Left forelimb (tissue), 1 donor: Measurements from ENCODE around the gene NSD2.
"Not testable (repeated sequence)": the region's sequence is repeated elsewhere in the genome, so short reads cannot be mapped to it uniquely, and the experiment has no call there.

ENCODE experiments used
- DNase-seq: peaks from one replicate; pipeline ENCODE4 v3.0.0-alpha.2; 2018; ENCODE audit warnings: low spot score

NSD2 gene

DNA sequence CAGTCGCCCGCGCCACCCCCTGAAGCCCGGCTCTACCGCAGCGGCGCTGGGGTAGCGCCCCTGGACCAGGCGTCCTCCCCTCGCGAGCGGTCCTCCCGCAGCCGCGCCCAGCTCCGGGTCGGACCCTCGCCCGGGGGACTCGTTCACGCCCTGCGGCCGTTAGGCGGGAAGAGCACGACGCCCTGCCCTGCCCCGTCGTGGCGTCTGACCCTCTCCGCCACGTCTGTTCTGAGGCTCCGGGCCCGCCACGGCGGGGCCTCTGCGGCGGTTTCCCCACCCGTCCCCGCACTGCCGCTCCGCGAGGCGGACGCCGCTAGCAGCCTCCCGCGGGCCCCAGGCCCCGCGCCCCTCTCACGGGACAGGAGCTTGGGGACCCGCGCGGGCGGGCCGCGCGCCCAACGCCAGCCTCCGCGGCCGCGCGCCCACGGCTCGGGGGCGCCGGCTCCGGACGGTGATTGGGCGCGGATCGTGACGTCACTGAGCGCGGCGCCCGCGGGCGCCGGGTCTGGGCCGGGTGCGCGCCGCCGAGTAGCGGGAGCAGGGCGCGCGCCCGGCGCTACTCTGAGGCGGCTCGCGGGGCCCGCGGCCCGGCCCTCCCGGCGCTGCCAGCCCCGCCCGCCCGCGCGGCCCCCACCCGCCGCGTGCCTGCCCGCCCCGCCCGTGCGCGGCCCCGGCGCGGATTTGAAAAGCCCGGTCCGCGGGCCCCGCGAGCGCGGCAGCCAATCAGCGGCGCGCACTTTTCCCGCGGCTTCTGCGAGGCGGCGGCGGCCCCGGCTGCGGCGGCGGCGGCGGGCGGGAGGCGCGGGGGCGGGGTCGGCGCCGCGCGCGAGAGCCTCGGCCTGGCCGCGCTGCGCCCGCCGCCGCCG, at the start of gene NSD2:
Gene NSD2 (plus strand): TSS at position 816 of the 866 bp plus-strand sequence. CDS start 29,262 bp downstream, outside the sequence.
- peak; percentile 93 for DNase-seq

GRCh38 chr4:1821679-1822567, 49.3 kb upstream of the NSD2 start:
- no peak for DNase-seq

DNA sequence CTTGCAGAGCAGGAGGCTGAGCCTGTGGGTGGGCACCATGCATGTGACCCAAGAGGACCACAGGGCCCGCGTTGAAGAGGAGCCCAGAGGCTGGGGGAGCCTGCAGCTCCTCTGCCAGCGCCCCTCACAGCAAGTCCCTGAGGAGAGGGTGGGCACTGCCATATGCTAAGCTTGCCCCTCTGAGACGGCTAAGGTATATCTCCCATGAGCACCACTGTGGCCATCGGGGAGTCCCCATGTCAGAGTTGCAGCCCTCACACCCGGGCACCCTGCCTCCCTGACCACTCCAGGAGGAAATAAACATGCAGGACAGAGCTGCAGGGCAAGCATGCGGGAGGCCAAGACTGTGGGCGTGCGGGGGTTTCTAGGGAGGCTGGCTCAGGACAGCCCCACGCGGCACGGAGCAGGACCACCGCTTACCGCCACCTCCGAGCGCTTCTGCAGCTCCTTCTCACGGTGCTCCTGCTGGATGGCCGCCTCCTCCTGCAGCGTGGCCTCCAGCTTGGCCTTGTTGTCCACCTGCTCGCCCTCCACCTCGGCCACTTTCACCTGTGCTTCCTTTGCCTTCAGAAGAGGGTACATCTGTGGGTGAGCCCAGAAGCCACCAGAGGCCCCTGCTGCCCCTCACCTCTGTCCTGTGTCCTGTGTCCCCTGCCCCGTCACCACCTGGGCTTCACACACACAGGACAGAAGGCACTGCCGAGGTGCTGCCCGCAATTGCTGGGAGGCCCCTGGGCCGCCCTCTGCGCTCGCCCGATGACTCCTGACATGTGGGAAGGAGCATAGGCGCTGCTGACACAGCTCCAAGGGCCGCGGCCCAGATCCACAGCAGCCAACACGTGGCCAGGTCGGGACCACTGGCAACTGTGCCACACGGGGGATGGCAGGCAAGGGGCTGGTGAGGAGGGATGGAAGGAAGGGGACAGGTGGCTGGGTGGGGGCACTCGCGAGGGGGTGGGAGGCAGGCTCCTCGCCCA, 48.3 kb upstream of the NSD2 start:
- DNase-seq, result no peak

DNA sequence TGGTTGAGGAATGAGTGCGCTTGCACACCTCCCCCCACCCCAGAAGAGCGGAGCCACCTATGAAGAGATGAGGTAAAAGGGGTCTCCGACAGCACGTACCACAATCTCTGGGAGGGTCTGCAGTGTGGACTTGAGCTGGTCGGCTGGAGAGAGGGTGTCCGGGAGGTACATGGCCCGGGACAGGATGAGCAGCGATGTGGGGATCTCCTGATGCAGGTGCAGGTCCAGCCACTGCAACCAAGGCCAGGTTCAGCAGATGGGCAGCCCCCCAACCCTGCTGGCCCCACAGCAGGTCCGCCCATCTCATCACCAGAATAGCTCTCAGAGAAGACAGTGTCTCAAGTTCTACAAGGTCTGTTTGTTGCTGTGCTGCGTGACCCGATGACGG, 47.7 kb upstream of the NSD2 start:
- DNase-seq, result no peak

DNA sequence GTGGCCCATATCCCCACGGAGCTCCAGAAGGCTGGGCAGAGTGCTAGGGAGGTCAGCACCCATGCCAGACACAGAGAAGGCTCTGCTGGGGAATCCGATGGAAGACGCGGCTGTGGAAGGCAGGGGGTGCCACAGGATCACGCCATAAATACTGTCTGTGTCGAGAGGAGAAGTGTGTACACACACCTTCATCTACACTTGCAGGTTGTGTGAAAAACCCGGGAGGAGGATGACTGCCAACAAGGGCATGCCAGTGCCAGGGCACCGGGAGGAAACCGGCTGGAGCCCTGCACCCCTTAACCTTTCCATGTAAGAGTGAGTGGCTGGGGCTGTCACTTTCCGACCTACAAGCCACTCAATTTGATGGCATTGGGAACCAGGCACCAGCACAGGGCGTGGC, 46.4 kb upstream of the NSD2 start:
- DNase-seq, result no peak

DNA sequence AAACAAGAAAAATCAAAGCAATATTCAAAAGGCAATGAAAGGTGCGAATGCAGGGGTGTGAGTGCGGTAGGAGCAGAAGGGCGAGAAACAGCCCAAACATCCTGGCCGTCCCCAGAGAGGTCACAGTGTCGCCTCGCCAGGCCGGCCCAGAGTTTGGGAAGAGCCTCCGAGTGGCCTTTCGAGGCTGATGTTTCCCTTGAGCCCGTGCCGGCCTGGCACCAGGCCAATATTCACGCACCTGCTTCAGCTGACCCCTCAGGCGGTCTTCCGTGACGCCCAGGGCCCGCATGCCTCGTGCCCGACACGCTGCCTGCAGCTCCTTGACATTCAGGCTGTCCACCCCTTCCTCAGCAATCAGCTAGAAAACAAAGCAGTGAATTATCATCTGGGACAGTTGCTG, 45.9 kb upstream of the NSD2 start:
- DNase-seq, result no peak

DNA sequence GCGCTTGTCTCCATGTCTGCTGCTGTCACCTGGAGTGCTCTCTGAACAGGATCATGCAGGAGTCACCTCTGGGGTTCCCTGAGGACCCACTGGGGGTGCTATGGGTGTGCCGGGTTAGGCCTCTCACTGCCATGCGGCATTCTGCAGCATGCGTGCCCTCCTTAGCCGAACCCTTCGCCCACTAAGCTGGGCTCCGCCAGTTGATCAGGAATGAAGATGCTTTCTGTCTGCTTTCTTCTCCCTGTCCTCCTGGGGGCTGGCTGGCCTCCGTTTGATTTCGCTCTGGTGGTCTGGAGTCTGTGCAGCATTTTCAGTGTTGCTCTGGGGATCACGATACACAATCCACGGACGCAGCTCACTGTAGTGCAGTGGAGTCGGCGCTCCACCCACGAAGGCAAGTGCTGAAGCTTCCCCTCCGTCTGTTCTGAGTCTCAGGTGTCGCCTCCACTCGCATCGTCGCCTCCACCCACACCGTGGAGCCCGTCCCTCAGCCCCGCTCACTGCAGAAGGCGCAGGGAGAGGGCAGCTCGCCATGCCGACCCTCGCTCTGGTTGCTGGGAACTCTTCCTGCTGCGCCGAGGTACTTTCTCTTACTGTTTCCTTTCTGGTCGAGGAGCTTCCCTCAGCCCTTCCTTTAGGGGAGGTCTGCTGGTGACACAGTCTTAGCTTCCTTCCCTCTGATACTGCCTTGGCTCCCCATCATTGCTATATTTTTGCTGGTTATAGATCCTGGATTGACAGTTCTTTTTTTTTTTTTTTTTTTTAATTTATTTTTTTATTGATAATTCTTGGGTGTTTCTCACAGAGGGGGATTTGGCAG, 44.5 kb upstream of the NSD2 start:
- DNase-seq, result no peak

DNA sequence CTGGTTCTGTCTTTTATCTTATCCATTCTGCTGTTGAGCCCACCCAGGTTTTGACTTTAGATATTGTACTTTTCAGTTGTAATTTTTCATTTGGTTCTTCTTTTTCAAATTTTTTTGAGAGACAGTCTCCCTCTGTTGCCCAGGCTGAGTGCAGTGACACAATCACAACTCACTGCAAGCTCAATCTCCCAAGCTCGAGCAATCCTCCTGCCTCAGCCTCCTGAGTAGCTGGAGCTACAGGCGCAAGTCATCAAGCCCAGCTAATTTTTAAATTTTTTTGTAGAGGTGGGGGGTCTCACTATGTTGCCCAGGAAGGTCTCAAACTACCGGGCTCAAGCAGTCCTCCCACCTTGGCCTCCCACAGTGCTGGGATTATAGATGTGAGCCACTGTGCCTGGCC, 41.0 kb upstream of the NSD2 start:
- DNase-seq, result no peak

DNA sequence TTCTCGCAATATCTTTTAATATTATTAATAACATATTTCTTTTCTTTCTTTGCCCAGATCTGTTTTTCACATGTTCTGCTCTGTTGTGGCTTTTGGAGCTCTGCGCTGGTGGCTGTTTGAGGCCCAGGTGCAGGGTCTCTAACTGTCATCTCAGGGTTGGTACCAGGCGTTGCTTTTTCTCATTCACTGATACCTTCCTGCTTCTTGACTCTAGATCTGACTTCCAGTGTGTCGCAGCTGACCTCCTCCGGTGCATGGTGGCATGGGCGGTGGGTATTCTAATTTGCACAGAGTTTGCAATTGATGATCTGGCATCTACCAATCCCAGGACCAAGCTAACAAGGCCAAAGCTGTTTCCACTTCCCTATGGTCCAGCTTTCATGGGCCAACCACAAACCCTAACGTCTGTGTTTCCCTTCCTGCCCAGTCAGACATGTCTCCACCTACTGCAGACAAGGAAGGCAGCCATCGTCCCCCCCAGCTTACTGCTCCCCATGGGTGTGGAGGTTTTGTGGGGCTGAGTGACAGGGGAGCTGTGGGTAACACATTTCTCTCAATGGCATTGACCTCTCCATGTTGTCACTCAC, 40.5 kb upstream of the NSD2 start:
- no peak for DNase-seq

GRCh38 chr4:1831331-1831730, 39.9 kb upstream of the NSD2 start:
- no peak for DNase-seq

GRCh38 chr4:1832690-1833089, 38.5 kb upstream of the NSD2 start:
- DNase-seq, result no peak

DNA sequence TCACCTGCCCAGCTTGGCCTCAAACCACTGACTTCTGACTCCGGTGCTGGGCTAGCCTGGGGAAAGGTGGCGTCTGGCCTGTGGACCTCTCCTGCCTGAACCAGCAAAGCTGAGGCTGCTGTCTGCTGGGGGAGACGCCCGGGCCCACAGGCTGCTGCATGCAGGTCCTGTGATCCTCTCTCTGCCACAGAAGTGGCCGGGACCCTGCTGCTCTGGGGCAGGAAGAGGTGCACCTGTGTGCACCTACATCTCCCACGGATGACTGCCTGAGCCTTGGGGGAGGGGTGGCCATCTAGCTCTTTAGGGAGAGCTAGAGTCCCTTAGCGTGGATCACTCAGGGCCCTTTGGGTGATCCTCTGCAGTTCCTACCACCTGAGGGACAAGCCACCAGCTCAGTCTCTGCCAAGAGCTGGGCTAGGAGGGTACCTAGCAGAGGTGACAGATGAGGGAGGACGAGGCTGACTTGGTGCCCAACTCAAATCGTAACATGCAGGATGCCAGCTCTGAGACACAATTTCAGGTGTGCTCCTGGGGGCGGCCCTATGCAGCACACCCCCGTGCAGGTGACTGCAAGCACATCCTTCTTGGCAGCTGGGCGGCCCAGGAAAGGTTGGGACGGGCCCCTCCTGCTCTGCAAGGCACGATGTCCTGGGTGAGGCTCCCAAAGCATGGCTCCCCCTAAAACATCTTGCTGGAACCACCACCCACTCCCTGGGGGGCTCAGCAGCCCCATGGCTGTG, 37.7 kb upstream of the NSD2 start:
- no peak for DNase-seq

DNA sequence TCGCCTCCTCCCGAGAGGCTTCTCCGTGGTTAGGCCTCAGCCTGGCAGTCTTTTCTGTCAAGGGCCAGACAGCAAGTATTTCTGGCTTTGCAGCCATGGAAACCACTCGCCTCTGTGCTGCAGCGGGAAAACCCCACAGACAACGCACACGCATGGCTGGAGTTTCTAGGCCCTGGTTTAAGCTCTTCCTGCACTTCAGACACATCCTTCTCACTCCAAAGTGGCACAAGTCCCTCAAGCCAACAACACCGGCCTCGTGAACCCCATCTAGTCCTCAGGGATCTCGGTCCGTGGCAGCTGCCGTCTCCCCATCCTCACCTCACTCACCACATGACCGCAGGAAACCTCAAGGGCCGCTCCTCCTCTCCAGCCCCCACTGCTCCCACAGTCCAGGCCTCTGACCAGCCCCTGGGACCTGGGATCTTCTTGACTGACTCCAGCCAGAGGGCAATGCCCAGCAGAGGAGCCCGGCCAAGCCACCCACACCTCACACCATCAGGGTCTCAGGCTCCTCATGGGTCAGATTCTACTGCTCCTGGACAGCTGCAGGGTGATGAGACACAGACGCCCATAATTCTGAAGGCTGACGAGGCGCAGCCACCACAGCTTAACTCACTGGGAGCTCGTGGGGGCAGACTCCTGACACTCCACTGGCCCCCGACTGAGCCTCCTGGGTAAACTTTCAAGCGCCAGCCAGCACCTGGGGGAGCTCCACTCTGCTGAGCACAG, 37.0 kb upstream of the NSD2 start:
- no peak for DNase-seq

DNA sequence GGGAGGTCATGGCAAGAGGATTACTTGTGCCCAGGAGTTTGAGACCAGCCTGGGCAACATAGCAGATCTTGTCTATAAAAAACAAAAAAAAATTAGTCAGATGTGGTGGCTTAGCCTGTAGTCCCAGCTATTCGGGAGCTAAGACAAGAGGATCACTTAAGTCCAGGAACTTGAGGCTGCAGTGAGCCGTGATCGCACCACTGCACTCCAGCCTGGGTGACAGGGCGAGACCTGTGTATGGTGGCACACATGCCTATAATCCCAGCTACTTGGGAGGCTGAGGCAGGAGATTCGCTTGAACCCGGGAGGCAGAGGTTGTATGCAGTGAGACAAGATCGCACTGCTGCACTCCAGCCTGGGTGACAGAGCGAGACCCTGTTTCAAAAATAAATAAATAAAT, 35.4 kb upstream of the NSD2 start:
- not testable (repeated sequence) for DNase-seq

GRCh38 chr4:1836650-1837049, 34.5 kb upstream of the NSD2 start:
- no peak for DNase-seq

DNA sequence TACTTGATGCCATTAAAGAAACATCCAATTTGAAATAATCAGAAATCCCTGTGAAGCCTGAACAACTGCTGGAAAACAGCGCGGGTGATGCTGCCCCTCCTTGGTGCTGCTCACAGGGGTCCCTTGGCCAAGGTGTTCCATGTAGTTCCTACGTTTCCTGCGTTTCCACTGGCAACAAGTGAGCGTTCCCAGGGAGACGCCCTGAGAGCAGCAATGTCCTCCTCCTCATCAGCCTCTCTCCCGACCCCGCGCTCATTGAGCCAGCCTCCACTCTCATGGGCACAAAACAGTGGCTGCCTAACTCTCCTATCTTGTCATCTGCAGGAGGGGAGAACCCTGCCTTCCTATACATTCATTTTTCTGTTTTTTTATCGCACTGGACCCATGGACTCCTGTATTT, 34.1 kb upstream of the NSD2 start:
- no peak for DNase-seq

- DNase-seq, result no peak
These were observed 31.9 kb upstream of the NSD2 start for GRCh38 chr4:1839282-1839681.

GRCh38 chr4:1841201-1841886, 29.8 kb upstream of the NSD2 start:
- DNase-seq, result no peak

DNA sequence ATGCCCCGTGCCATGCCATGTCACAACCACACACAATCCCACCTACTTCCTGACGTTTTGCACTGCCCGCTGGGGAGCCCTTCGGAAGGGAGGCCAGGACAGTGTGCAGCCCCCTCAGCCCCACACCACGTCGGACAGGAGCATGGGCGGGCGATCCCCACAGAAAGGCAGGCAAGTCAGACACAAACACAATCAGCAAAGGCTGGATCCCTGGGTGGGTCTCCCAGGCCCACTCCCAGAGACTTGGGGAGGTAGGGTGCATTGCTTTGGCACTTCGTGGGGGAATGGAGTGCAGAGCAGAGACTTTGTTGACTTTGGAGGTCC, 29.3 kb upstream of the NSD2 start:
- DNase-seq, result no peak
